GM12891 (cell line): ENCODE results near the gene ST3GAL3.

Experiments
- PAX5 ChIP-seq: IDR thresholded peaks from 2 replicates; pipeline ENCODE4 v1.6.1; 2011; ENCODE audit warnings: low read length, moderate library complexity, mild to moderate bottlenecking; ENCODE audit not compliant: insufficient read depth, severe bottlenecking
- POLR2A ChIP-seq: IDR thresholded peaks from 2 replicates; pipeline ENCODE4 v1.6.1; 2011; ENCODE audit warnings: low read depth, low read length, control low read depth
- POLR2AphosphoS5 ChIP-seq: IDR thresholded peaks from 2 replicates; pipeline ENCODE4 v1.6.1; 2011; ENCODE audit warnings: low read depth, low read length, control low read depth
- POU2F2 ChIP-seq: IDR thresholded peaks from 2 replicates; pipeline ENCODE4 v1.6.1; 2011; ENCODE audit warnings: low read depth, mild to moderate bottlenecking, control low read depth, low read length, moderate library complexity
- TAF1 ChIP-seq: IDR thresholded peaks from 2 replicates; pipeline ENCODE4 v1.6.1; 2011; ENCODE audit warnings: low read depth, low read length, control low read depth

- no peak for TF ChIP-seq POLR2A
- TF ChIP-seq TAF1, result no peak
- no peak for TF ChIP-seq POLR2AphosphoS5
- TF ChIP-seq PAX5, result no peak
- TF ChIP-seq POU2F2, result no peak
Measured at GRCh38 chr1:43851561-43852338, 144.4 kb downstream of the ST3GAL3 start.
